ENCODE measurements around the gene LLGL1. TPM values are rescaled to one million over a fixed set of nuclear protein-coding genes. Genes with fewer than 3 reads are reported as not detected.

LLGL1 gene
- total RNA-seq, 3 donors from 2014 or later = 18.1 to 19.8 (median 19.0) TPM

DNA sequence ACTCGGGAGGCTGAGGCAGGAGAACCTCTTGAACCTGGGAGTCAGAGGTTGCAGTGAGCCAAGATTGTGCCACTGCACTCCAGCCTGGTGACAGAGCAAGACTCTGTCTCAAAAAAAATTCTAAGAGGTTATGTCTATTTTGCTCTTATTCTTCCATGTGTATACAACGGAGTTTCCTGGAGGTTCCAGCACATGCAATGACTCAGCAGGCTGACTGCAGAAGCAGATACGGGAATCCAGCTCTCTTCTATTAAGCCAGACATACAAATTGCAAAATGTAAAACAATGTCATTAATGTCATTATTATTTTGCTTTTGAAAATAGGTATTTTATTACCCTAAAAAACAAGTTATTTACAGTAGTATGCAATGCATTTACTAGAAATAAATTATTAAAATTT, 53.4 kb downstream of the LLGL1 start:
- ATAC-seq = no peak
- peaks cover 24% of the 10 kb centered on the region for H3K36me3 Mint-ChIP-seq (ENCODE audit: insufficient read depth)
- H3K27me3 Mint-ChIP-seq (ENCODE audit: low read depth) = no peaks in the 10 kb centered on the region
- DNase-seq = no peak
- no peaks in the 10 kb centered on the region for H3K4me1 Mint-ChIP-seq (ENCODE audit: low read depth)
- no peaks in the 10 kb centered on the region for H3K9me3 Mint-ChIP-seq
- no peak overlapping the region for H3K4me3 Mint-ChIP-seq

DNA sequence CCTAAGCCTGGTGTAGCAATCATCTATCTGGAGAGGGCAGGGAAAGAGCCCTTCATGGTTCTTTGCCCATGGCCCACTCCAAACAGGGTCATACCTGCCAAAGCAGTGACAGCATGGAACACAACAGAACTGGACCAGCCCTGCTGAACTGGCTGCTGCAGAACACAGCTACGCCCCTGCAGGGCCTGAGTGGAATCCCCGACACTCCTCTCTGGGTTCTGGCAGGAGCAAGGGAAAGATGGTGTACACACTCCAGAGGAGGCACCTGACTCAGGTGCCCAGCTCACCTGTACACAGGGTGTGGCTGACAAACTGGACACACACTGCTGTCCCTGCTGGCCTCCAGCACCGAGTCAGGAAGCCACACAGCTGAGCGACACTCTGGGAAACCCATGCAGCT, 54.8 kb downstream of the LLGL1 start:
- no peak for ATAC-seq
- DNase-seq = no peak
- Mint-ChIP-seq H3K36me3 (ENCODE audit: insufficient read depth) (peaks cover 34% of the 10 kb centered on the region), H3K9me3 (no peaks in the 10 kb centered on the region), H3K27me3 (ENCODE audit: low read depth) (no peaks in the 10 kb centered on the region), H3K4me3 (no peak overlapping the region), H3K4me1 (ENCODE audit: low read depth) (no peaks in the 10 kb centered on the region)

DNA sequence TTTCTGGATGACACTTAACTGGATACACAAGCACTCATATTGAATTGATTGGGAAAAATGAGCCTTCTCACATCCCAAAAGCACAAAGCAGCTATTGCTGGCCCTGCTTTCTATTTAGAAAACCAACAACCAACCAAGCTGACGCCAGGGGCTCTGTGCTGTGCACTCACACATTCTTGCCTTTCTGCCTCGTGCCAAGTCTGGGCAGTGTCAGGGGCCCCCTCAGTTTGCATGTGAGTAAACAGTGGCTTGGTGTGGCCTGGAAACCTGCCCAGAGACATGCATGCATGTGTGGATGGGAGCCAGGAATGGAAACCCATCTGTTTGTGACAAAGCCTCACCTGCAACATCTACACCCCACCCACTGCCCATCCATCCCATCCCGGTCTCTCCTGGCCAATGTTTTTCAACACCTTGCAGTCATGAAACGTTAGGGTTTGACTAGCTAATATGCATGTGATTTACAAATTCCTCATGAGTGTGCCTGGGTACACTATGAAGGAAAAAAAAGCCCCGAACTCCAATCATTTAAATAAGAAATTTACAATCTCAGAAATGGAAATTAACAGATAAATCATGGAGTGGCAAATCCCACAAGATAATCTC, 55.4 kb downstream of the LLGL1 start:
- Mint-ChIP-seq H3K4me1 (ENCODE audit: low read depth) (no peaks in the 10 kb centered on the region), H3K27me3 (ENCODE audit: low read depth) (no peaks in the 10 kb centered on the region), H3K9me3 (no peaks in the 10 kb centered on the region), H3K36me3 (ENCODE audit: insufficient read depth) (peaks cover 34% of the 10 kb centered on the region), H3K4me3 (no peak overlapping the region)
- DNase-seq (no peak), ATAC-seq (no peak)

DNA sequence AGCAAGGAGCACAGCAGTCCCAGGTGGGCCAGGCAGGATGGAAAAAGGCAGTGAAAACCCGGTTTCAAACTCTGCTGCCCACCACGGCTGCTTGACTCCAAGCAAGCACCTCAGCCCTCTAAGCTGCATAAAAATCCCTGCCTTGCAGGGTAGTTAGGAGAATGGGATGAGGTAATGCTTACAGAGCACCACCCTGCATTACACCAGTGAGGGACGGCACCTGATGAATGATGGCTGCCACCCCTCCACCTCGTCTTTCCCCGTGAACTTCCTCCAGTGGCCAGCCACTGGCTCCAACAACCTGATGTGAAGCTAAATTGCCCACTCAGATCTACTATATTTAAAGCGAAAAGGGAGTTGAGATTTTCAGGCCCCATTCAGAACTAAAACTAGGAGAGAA, 56.4 kb downstream of the LLGL1 start:
- Mint-ChIP-seq H3K4me3 (no peak overlapping the region), H3K27me3 (ENCODE audit: low read depth) (no peaks in the 10 kb centered on the region), H3K4me1 (ENCODE audit: low read depth) (no peaks in the 10 kb centered on the region), H3K36me3 (ENCODE audit: insufficient read depth) (peaks cover 37% of the 10 kb centered on the region), H3K9me3 (no peaks in the 10 kb centered on the region)
- ATAC-seq = no peak
- DNase-seq = no peak

DNA sequence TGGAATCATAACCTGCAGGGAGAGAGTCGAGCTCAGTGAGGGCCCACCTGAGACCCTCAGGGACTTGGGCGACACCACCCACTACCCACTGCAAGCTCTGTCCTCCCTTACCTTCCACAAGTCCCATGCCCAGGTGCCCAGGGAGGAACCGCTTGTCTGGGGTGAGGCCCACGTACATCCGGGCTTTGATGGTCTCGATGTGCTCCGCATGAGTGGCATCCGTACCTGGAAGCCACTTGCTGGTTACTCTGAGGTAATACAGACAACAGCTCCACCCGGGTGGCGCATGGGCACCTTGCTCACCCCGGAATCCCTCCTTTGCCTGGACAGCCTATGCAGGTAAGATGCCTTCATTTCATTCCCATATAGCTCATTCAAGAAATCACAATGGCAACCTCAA, 59.9 kb downstream of the LLGL1 start:
- no peaks in the 10 kb centered on the region for H3K4me1 Mint-ChIP-seq (ENCODE audit: low read depth)
- DNase-seq = no peak
- H3K36me3 Mint-ChIP-seq (ENCODE audit: insufficient read depth) = peaks cover 45% of the 10 kb centered on the region
- H3K9me3 Mint-ChIP-seq = no peaks in the 10 kb centered on the region
- no peak for ATAC-seq
- no peaks in the 10 kb centered on the region for H3K27me3 Mint-ChIP-seq (ENCODE audit: low read depth)
- no peak overlapping the region for H3K4me3 Mint-ChIP-seq

DNA sequence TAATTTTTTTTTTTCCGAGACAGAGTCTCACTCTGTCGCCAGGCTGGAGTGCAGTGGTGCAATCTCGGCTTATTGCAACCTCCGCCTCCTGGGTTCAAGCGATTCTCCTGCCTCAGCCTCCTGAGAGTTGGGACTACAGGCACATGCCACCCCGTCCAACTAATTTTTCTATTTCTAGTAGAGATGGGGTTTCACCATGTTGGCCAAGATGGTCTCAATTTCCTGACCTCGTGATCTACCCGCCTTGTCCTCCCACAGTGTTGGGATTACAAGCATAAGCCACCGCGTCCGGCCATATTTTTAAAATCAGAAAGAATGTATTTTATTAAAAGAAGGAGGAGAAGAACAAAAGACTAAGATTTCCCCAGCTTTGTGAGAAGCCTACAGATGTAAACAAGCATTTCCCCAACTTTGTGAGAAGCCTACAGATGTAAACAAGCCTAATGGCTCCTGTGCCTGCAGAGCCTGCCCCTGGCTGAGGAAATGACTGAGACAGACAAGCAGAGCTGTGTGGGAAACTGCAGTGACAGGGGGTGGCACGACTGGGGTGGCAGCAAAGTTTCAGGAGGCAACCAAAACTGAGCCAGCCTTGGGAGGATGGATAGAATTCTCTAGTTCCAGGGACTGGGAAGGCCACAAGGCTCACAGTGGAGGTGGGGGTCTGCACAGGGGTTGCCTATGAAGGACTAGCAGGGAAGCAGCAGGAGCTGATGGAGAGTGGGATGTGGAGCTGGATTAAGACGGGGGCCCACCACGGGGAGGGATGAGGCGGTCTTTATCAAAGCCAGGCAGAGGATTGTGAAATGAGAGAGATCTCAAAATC, 66.5 kb downstream of the LLGL1 start:
- peaks cover 32% of the 10 kb centered on the region for H3K36me3 Mint-ChIP-seq (ENCODE audit: insufficient read depth)
- no peaks in the 10 kb centered on the region for H3K4me1 Mint-ChIP-seq (ENCODE audit: low read depth)
- H3K27me3 Mint-ChIP-seq (ENCODE audit: low read depth) = no peaks in the 10 kb centered on the region
- H3K9me3 Mint-ChIP-seq = no peaks in the 10 kb centered on the region
- no peak overlapping the region for H3K4me3 Mint-ChIP-seq
- DNase-seq = no peak
- no peak for ATAC-seq

Other genes starting within 250 kb of the LLGL1 start
- gene ATPAF2, start 186.5 kb upstream of the LLGL1 start, total RNA-seq = 10 to 100 TPM; 27.3 to 33.7 (median 33.4) TPM
- 1 to 10 TPM; 7.6 to 8.4 (median 8.3) TPM for gene GID4, start 186.2 kb upstream of the LLGL1 start, total RNA-seq
- 10 to 100 TPM; 68.5 to 72.0 (median 70.6) TPM for gene DRG2, start 137.7 kb upstream of the LLGL1 start, total RNA-seq
- gene MYO15A, start 116.9 kb upstream of the LLGL1 start, total RNA-seq = under 1 TPM; 0.11 to 0.24 (median 0.23) TPM
- gene ALKBH5, start 41.8 kb upstream of the LLGL1 start, total RNA-seq = 100 to 1,000 TPM; 112 to 120 (median 114) TPM
- gene FLII, start 33.1 kb downstream of the LLGL1 start, total RNA-seq = 100 to 1,000 TPM; 235 to 264 (median 244) TPM
- gene MIEF2, start 35.0 kb downstream of the LLGL1 start, total RNA-seq = 1 to 10 TPM; 1.5 to 3.0 (median 2.1) TPM
- 10 to 100 TPM; 76.2 to 82.7 (median 76.4) TPM for gene TOP3A, start 89.4 kb downstream of the LLGL1 start, total RNA-seq
- 10 to 100 TPM; 20.3 to 22.3 (median 22.1) TPM for gene SMCR8, start 89.7 kb downstream of the LLGL1 start, total RNA-seq
- gene SHMT1, start 137.9 kb downstream of the LLGL1 start, total RNA-seq = 10 to 100 TPM; 26.5 to 36.9 (median 29.7) TPM
- gene EVPLL, start 152.1 kb downstream of the LLGL1 start, total RNA-seq = under 1 TPM in 2 of 3 donors, not detected in 1; 0.14 to 0.18 TPM